K562 (cell line): ENCODE results near the gene TACC3. TPM values are rescaled to one million over a fixed set of nuclear protein-coding genes. Genes with fewer than 3 reads are reported as not detected.
A peak's percentile ranks its signal among the peaks of the same experiment; 100 is the strongest.

ENCODE experiments used
- ATAC-seq: fragments of 200-7000 bp; cut with Tn5 transposase; 3 replicates; pipeline ENCODE4 v1.9.1; 2020; ENCODE audit warnings: moderate library complexity
- BruUV-seq: library from RNA; stranded (reverse); fragments of 400-500 nt; replicated peaks from 2 replicates; lab custom pipeline; 2021; lab: Mats Ljungman, UMichigan
- CTCF ChIA-PET: fragments of 300-600 bp; formaldehyde crosslinking; extraction: SDS; loops from one replicate; lab custom pipeline; 2021; ENCODE audit warnings: low intra/inter-chr PET ratio; lab: Yijun Ruan, JAX
- POLR2A ChIA-PET: fragments of 300-600, 350-650 bp; sonication (Branson Sonifier 250); formaldehyde crosslinking; extraction: SDS; loops from one replicate; lab custom pipeline; 2021; ENCODE audit warnings: antibody characterized with exemption, inconsistent platforms; lab: Yijun Ruan, JAX
- DNase-seq, 4 experiments: peaks; one replicate each; pipeline versions ENCODE4 v3.0.0 to v3.0.0-alpha.2; 2011 to 2018; ENCODE audit warnings: low spot score in 3 of 4, mixed read lengths in 3 of 4; ENCODE audit errors: extremely low read depth in 1 of 4
- FAIRE-seq: peaks from 2 replicates; lab custom pipeline; 2011; peaks lifted over from hg19 to GRCh38; lab: Jason Lieb, UNC
- H2AFZ ChIP-seq: 2 replicates; pipeline ENCODE4 v1.6.0; 2011; ENCODE audit warnings: low read depth, low read length, control low read depth, inconsistent platforms
- H3K27ac ChIP-seq: fragments of 200-600 bp; 3 replicates; pipeline ENCODE4 v1.8.0; 2011; ENCODE audit warnings: low read depth, mild to moderate bottlenecking, control low read depth, inconsistent platforms, low read length, moderate library complexity, mixed read lengths; ENCODE audit errors: extremely low read depth
- H3K27me3 ChIP-seq, 2 experiments: fragments of 300-600 bp in 1 of 2; 2 replicates in 1 of 2; 3 replicates in 1 of 2; pipeline versions ENCODE4 v1.6.0 to v1.8.0; 2011; ENCODE audit warnings: inconsistent platforms in 2 of 2, low read length in 2 of 2, mild to moderate bottlenecking in 1 of 2, mixed read lengths in 1 of 2, moderate library complexity in 1 of 2; ENCODE audit not compliant: control insufficient read depth in 2 of 2, insufficient read depth in 2 of 2
- H3K36me3 ChIP-seq: fragments of 300-600 bp; 3 replicates; pipeline ENCODE4 v1.8.0; 2011; ENCODE audit warnings: mild to moderate bottlenecking, low read length, inconsistent platforms; ENCODE audit not compliant: control insufficient read depth, insufficient read depth
- H3K4me1 ChIP-seq, 2 experiments: fragments of 200-600 bp in 1 of 2; replicated peaks in 1 of 2; 2 replicates in 1 of 2; 3 replicates in 1 of 2; pipeline versions ENCODE4 v1.5.1 to v1.8.0; 2011; ENCODE audit warnings: inconsistent platforms in 2 of 2, low read length in 2 of 2, mild to moderate bottlenecking in 1 of 2, mixed read lengths in 1 of 2, moderate library complexity in 1 of 2; ENCODE audit not compliant: control insufficient read depth in 2 of 2, insufficient read depth in 2 of 2
- H3K4me2 ChIP-seq: 2 replicates; pipeline ENCODE4 v1.6.1; 2011; ENCODE audit warnings: low read length, control low read depth, inconsistent platforms, mixed read lengths; ENCODE audit not compliant: insufficient read depth
- H3K4me3 ChIP-seq: fragments of 200-600 bp; sonication (generic), shearing (Covaris generic); 2 replicates; pipeline ENCODE4 v1.5.1; 2016; ENCODE audit warnings: control low read depth, inconsistent platforms
- H3K79me2 ChIP-seq: fragments of 200-600 bp; 3 replicates; pipeline ENCODE4 v1.8.0; 2011; ENCODE audit warnings: low read length, inconsistent platforms; ENCODE audit not compliant: control insufficient read depth, insufficient read depth
- H3K9ac ChIP-seq, 2 experiments: 2 replicates each; pipeline versions ENCODE4 v1.6.0 to v1.6.1; 2011; ENCODE audit warnings: low read depth in 2 of 2, low read length in 2 of 2, control low read depth in 1 of 2, inconsistent platforms in 1 of 2, mild to moderate bottlenecking in 1 of 2, mixed read lengths in 1 of 2; ENCODE audit not compliant: insufficient read depth in 1 of 2
- H3K9me1 ChIP-seq: one replicate; pipeline ENCODE4 v1.6.0; 2011; ENCODE audit warnings: inconsistent platforms, mild to moderate bottlenecking, low read length, moderate library complexity; ENCODE audit not compliant: control insufficient read depth, insufficient read depth
- H3K9me3 ChIP-seq: replicated peaks from 2 replicates; pipeline ENCODE4 v1.5.1; 2011; ENCODE audit warnings: low read depth, low read length, inconsistent platforms; ENCODE audit not compliant: control insufficient read depth, insufficient read depth
- H4K20me1 ChIP-seq: replicated peaks from 2 replicates; pipeline ENCODE4 v1.6.1; 2011; ENCODE audit warnings: low read length, inconsistent platforms, mixed read lengths; ENCODE audit not compliant: control insufficient read depth, insufficient read depth
- CLOCK ChIP-seq: fragments of 250-450 bp; sonication (Bioruptor Pico); IDR thresholded peaks from 2 replicates; pipeline ENCODE4 v1.4.0; 2020; ENCODE audit warnings: mild to moderate bottlenecking, moderate library complexity, borderline replicate concordance
- POLR2G ChIP-seq: fragments of 200-400 bp; formaldehyde crosslinking; IDR thresholded peaks from 2 replicates; pipeline ENCODE4 v1.6.1; 2017; ENCODE audit warnings: low read depth, mild to moderate bottlenecking, antibody characterized with exemption, low read length, moderate library complexity
- RBFOX2 ChIP-seq: fragments of 200-400 bp; formaldehyde crosslinking; IDR thresholded peaks from 2 replicates; pipeline ENCODE4 v1.6.1; 2017; ENCODE audit warnings: low read depth, mild to moderate bottlenecking, low read length, moderate library complexity
- SIN3A ChIP-seq, 2 experiments: fragments of 150-350 bp in 1 of 2; IDR thresholded peaks; 2 replicates each; pipeline ENCODE4 v1.6.1; 2011 to 2016; ENCODE audit warnings: borderline replicate concordance in 2 of 2, low read depth in 2 of 2, low read length in 2 of 2, mild to moderate bottlenecking in 2 of 2, moderate library complexity in 2 of 2; ENCODE audit not compliant: control insufficient read depth in 1 of 2
- WGBS: fragments of 100-300 bp; shearing (Covaris generic); methylation state at CpG from one replicate; pipeline ENCODE4 v1.1.6; 2016; ENCODE audit warnings: low coverage, mixed read lengths; ENCODE audit not compliant: insufficient coverage; ENCODE audit errors: missing lambda C conversion rate; 5-methylcytosine and 5-hydroxymethylcytosine counted together
- in situ Hi-C: fragments of 300-500 bp; cut with MboI; formaldehyde crosslinking; loops from 4 replicates; pipeline ENCODE4 v1.15.0; 2018; ENCODE audit warnings: inconsistent platforms, mixed read lengths
- intact Hi-C: fragments of 100-400 bp; cut with micrococcal nuclease; formaldehyde crosslinking; loops from 2 replicates; pipeline ENCODE4 v1.14.2; 2022
- polyA plus RNA-seq, 8 experiments: library from polyadenylated mRNA; depleted of rRNA in 4 of 8; stranded (reverse) in 5 of 8; unstranded in 3 of 8; fragments of >200 nt; fragmentation: Nextera tagmentation in 2 of 8; fragmentation: Illumina TruSeq in 1 of 8; extraction: Ambion mirVana in 2 of 8; extraction: Trizol in 1 of 8; gene quantifications; 2 replicates each; pipeline versions ENCODE4 v1.2.1 to v1.2.3, GENCODE V29; 2011 to 2014; ENCODE audit warnings: inconsistent platforms in 1 of 8, missing spikeins in 1 of 8
- total RNA-seq, 7 experiments: library from RNA; depleted of rRNA in 6 of 7; stranded (reverse); fragments of >200 nt in 6 of 7; fragmentation: Illumina TruSeq in 2 of 7; extraction: Trizol in 2 of 7; gene quantifications; 2 replicates each; pipeline versions ENCODE4 v1.2.1 to v1.2.3, GENCODE V29; 2011 to 2021; ENCODE audit warnings: low replicate concordance in 1 of 7

TACC3 gene
- total and polyA plus RNA-seq, 9 of the 15 experiments (the other 6 are each of a cell fraction or from before 2014, with no cell fraction given), result 1.9 to 122 (median 55.6) TPM

DNA sequence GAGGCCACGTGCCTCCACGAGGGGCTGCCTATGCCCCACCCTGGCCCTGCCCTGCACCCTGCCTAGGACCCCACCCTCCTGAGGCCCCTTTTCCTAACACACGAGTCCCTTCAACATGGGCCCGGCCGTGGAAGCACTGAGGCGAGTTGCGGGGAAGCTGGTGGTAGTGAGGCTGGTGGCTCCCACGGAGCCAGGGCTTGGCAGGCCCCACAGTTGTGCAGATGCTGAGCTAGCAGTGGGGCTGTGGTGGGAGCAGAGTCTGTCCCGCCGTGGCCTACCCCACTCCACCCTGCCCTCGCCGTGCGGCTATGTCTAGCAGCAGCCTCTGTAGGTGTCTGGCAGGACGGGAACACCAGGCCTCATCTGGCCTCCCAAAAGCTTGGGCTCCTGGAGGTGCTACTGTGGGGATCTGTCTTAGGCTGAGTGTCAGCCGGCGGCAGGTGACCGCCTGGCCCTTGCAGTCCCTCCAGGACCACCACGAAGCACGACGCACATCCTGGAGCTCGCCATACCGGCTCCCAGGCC lies 18.8 kb downstream of the TACC3 start:
- in situ Hi-C loops (loop anchor here (5.0 kb wide), 2 partner anchors 72 to 152 kb away; no protein-coding TSS in a partner anchor), intact Hi-C loops (no loop called here)
- DNase-seq, result no peak
- H4K20me1 ChIP-seq, result no peaks in the 10 kb centered on the region
- WGBS, result 97% methylated on average over 20 of the region's 22 CpGs
- H3K4me3 ChIP-seq, result no peak overlapping the region
- peak; percentile 65 for TF ChIP-seq POLR2G
- TF ChIP-seq RBFOX2, result peak; percentile 27; the same call in 1 of the 2 replicates
- TF ChIP-seq CLOCK (CRISPR knock-in tag), result no peak
- TF ChIP-seq SIN3A (IDR thresholded peaks at IDR 0.05; ENCODE audit: borderline replicate concordance in 2 of 2, control insufficient read depth in 1 of 2, low read depth in 2 of 2, low read length in 2 of 2), result no peak
- TF ChIP-seq, all 486 proteins: peak for 2
- FAIRE-seq (no peak), ATAC-seq (no peak)
- Histone ChIP-seq H3K27me3 (no peaks in the 10 kb centered on the region), H3K9me3 (peaks cover 8% of the 10 kb centered on the region), H3K36me3 (peaks cover 96% of the 10 kb centered on the region), H3K9ac (no peak overlapping the region), H3K79me2 (no peaks in the 10 kb centered on the region), H3K4me1 (peaks cover 0 to 24% of the 10 kb centered on the region in 2 experiments; a peak in 2 of 5 replicates), H3K4me2 (no peak overlapping the region), H3K9me1 (no peaks in the 10 kb centered on the region), H2AFZ (no peak overlapping the region), H3K27ac (no peak overlapping the region)
- BruUV-seq, result no TSS peak
- ChIA-PET CTCF (no interaction called here), POLR2A (interaction anchor here (0.8 to 2.7 kb wide), 3 partner anchors 10 to 19 kb away, joined by 3 to 11 read pairs (median 3); no protein-coding TSS in a partner anchor)
